ENCODE measurements around the gene HSPA8.

Gene HSPA8

GRCh38 chr11:123046473-123047259 lies 15.3 kb downstream of the HSPA8 start:
- DNase-seq, result no peak

GRCh38 chr11:123045101-123045500 lies 16.8 kb downstream of the HSPA8 start:
- no peak for DNase-seq

- DNase-seq, result no peak
Observed at GRCh38 chr11:123041185-123041584, 20.8 kb downstream of the HSPA8 start.

GRCh38 chr11:123040111-123040432 lies 21.9 kb downstream of the HSPA8 start:
- DNase-seq, result peak; percentile 40

- DNase-seq, result no peak
Observed at GRCh38 chr11:123035831-123036230, 26.1 kb downstream of the HSPA8 start.

GRCh38 chr11:123034597-123034996 lies 27.3 kb downstream of the HSPA8 start:
- no peak for DNase-seq

GRCh38 chr11:123033895-123034294 lies 28.0 kb downstream of the HSPA8 start:
- DNase-seq, result peak; percentile 21

- no peak for DNase-seq
Observed at GRCh38 chr11:123030517-123030916, 31.4 kb downstream of the HSPA8 start.

- peak; percentile 81 for DNase-seq
Observed at GRCh38 chr11:123020968-123021367, 41.0 kb downstream of the HSPA8 start.

GRCh38 chr11:123018702-123019101 lies 43.2 kb downstream of the HSPA8 start:
- DNase-seq, result no peak

- no peak for DNase-seq
Observed at GRCh38 chr11:123011510-123011909, 50.4 kb downstream of the HSPA8 start.

Measured in NCI-H1092 treated with DMSO at 0.1 percent for 48 hours (cell line).